GM20000 (cell line): ENCODE results near the gene KIAA0586.

ENCODE experiments used
- DNase-seq: peaks from one replicate; pipeline ENCODE4 v3.0.0; 2012; ENCODE audit warnings: low spot score
- CTCF ChIP-seq: IDR thresholded peaks from 2 replicates; pipeline ENCODE4 v1.5.1; 2012; ENCODE audit warnings: mild to moderate bottlenecking, control low read depth; ENCODE audit errors: extremely low read depth, missing control alignments

KIAA0586 gene

GRCh38 chr14:58430156-58430555, 2.6 kb downstream of the KIAA0586 start:
- no peak for TF ChIP-seq CTCF
- no peak for DNase-seq

GRCh38 chr14:58439476-58439875, 12.0 kb downstream of the KIAA0586 start:
- TF ChIP-seq CTCF = no peak
- DNase-seq = no peak

GRCh38 chr14:58444627-58445026, 17.1 kb downstream of the KIAA0586 start:
- no peak for DNase-seq

GRCh38 chr14:58455593-58456265, 28.2 kb downstream of the KIAA0586 start:
- no peak for TF ChIP-seq CTCF
- DNase-seq = no peak

More at GRCh38 chr14:58444627-58445026, 17.1 kb downstream of the KIAA0586 start:
- no peak for TF ChIP-seq CTCF

- no peak for TF ChIP-seq CTCF
- no peak for DNase-seq
Measured at GRCh38 chr14:58460772-58461171, 33.3 kb downstream of the KIAA0586 start.

GRCh38 chr14:58463147-58463546, 35.6 kb downstream of the KIAA0586 start:
- TF ChIP-seq CTCF = no peak

GRCh38 chr14:58464652-58465051, 37.1 kb downstream of the KIAA0586 start:
- TF ChIP-seq CTCF = no peak
- DNase-seq = no peak

More at GRCh38 chr14:58463147-58463546, 35.6 kb downstream of the KIAA0586 start:
- DNase-seq = no peak
